ENCODE measurements around the gene ARGFX. TPM values are rescaled to one million over a fixed set of nuclear protein-coding genes. Genes with fewer than 3 reads are reported as not detected.

Gene ARGFX
- total RNA-seq, 2 experiments from 2014 or later, result not detected

GRCh38 chr3:121552379-121552778 lies 15.4 kb upstream of the ARGFX start:
- no peak overlapping the region for H3K27ac ChIP-seq (ENCODE audit: low read depth, low read length, poor library complexity, severe bottlenecking)
- CTCF ChIA-PET (ENCODE audit: unreplicated experiment), result no interaction called here
- H3K9me3 ChIP-seq (ENCODE audit: low read length), result no peaks in the 10 kb centered on the region
- no peaks in the 10 kb centered on the region for H3K79me2 ChIP-seq (ENCODE audit: insufficient read depth, low read depth, low read length)
- BruUV-seq (replicated peaks), result no TSS peak
- H3K4me2 ChIP-seq (ENCODE audit: low read length), result no peak overlapping the region
- DNase-seq (ENCODE audit: low spot score), result no peak
- H3K4me1 ChIP-seq (ENCODE audit: insufficient read depth, low read length, poor library complexity, severe bottlenecking), result peaks cover 12% of the 10 kb centered on the region
- H3K36me3 ChIP-seq (ENCODE audit: insufficient read depth, low read length), result no peaks in the 10 kb centered on the region
- TF ChIP-seq, protein P1, sequence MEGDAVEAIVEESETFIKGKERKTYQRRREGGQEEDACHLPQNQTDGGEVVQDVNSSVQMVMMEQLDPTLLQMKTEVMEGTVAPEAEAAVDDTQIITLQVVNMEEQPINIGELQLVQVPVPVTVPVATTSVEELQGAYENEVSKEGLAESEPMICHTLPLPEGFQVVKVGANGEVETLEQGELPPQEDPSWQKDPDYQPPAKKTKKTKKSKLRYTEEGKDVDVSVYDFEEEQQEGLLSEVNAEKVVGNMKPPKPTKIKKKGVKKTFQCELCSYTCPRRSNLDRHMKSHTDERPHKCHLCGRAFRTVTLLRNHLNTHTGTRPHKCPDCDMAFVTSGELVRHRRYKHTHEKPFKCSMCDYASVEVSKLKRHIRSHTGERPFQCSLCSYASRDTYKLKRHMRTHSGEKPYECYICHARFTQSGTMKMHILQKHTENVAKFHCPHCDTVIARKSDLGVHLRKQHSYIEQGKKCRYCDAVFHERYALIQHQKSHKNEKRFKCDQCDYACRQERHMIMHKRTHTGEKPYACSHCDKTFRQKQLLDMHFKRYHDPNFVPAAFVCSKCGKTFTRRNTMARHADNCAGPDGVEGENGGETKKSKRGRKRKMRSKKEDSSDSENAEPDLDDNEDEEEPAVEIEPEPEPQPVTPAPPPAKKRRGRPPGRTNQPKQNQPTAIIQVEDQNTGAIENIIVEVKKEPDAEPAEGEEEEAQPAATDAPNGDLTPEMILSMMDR (conservative IDR thresholded peaks at IDR 0.05; ENCODE audit: low read length), result no peak
- no peak for TF ChIP-seq EZH2phosphoT487 (IDR thresholded peaks at IDR 0.05; ENCODE audit: borderline replicate concordance, low read depth, low read length)
- H4K20me1 ChIP-seq (ENCODE audit: insufficient read depth, low read length), result no peaks in the 10 kb centered on the region
- no peaks in the 10 kb centered on the region for H3K9me2 ChIP-seq (ENCODE audit: insufficient read depth, low read length)
- H2AFZ ChIP-seq (ENCODE audit: low read length), result peak overlapping the region; percentile 78
- POLR2A ChIA-PET, result interaction anchor here (1.0 to 1.2 kb wide), 3 partner anchors 24 to 198 kb away, joined by 3 to 4 read pairs (median 3); no protein-coding TSS in a partner anchor
- H3K4me3 ChIP-seq (ENCODE audit: low read depth, low read length, poor library complexity, severe bottlenecking), result no peak overlapping the region
- intact Hi-C loops (cut with micrococcal nuclease; ENCODE audit: unreplicated experiment), result no loop called here

- Histone ChIP-seq H2AFZ (ENCODE audit: low read length) (peak overlapping the region; percentile 78), H3K4me2 (ENCODE audit: low read length) (no peak overlapping the region), H3K36me3 (ENCODE audit: insufficient read depth, low read length) (no peaks in the 10 kb centered on the region), H3K4me1 (ENCODE audit: insufficient read depth, low read length, poor library complexity, severe bottlenecking) (peaks cover 12% of the 10 kb centered on the region), H3K79me2 (ENCODE audit: insufficient read depth, low read depth, low read length) (no peaks in the 10 kb centered on the region), H4K20me1 (ENCODE audit: insufficient read depth, low read length) (no peaks in the 10 kb centered on the region), H3K4me3 (ENCODE audit: low read depth, low read length, poor library complexity, severe bottlenecking) (no peak overlapping the region), H3K9me2 (ENCODE audit: insufficient read depth, low read length) (no peaks in the 10 kb centered on the region), H3K9me3 (ENCODE audit: low read length) (no peaks in the 10 kb centered on the region), H3K27ac (ENCODE audit: low read depth, low read length, poor library complexity, severe bottlenecking) (no peak overlapping the region)
- ChIA-PET CTCF (ENCODE audit: unreplicated experiment) (no interaction called here), POLR2A (interaction anchor here (0.6 to 1.2 kb wide), 6 partner anchors 25 to 1675 kb away, joined by 3 to 5 read pairs (median 3); no protein-coding TSS in a partner anchor)
- no peak for TF ChIP-seq EZH2phosphoT487 (IDR thresholded peaks at IDR 0.05; ENCODE audit: borderline replicate concordance, low read depth, low read length)
- TF ChIP-seq, protein P1 (conservative IDR thresholded peaks at IDR 0.05; ENCODE audit: low read length), result no peak
- intact Hi-C loops (cut with micrococcal nuclease; ENCODE audit: unreplicated experiment), result no loop called here
- no peak for DNase-seq (ENCODE audit: low spot score)
- BruUV-seq (replicated peaks), result no TSS peak
Measured at GRCh38 chr3:121552797-121553196, 15.0 kb upstream of the ARGFX start.

DNA sequence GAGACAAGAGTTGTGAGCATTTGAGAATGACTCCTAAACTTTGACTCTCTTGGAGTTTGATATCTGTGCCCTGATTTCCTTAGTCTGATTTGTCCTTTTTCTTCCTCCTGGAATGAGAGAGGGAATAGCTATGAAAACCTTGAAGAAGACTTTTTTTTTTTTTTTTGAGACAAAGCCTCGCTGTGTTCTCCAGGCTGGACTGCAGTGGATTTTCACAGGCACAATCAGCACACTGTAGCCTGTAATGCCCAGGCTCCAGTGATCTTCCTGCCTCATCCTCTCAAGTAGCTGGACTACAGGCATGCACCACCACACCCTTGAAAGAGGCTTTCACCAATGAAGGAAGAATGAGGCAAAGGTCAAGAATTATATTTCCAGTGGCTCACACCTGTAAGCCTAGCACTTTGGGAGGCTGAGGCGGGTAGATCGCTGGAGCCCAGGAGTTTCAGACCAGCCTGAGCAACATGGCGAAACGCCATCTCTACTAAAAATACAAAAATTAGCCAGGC lies 10.3 kb upstream of the ARGFX start:
- no peaks in the 10 kb centered on the region for H3K4me1 ChIP-seq (ENCODE audit: insufficient read depth, low read length, poor library complexity, severe bottlenecking)
- H3K9me2 ChIP-seq (ENCODE audit: insufficient read depth, low read length), result no peaks in the 10 kb centered on the region
- H2AFZ ChIP-seq (ENCODE audit: low read length), result no peak overlapping the region
- H3K4me2 ChIP-seq (ENCODE audit: low read length), result no peak overlapping the region
- BruUV-seq (replicated peaks), result no TSS peak
- no peaks in the 10 kb centered on the region for H3K9me3 ChIP-seq (ENCODE audit: low read length)
- H3K4me3 ChIP-seq (ENCODE audit: low read depth, low read length, poor library complexity, severe bottlenecking), result no peak overlapping the region
- no peaks in the 10 kb centered on the region for H3K79me2 ChIP-seq (ENCODE audit: insufficient read depth, low read depth, low read length)
- ChIA-PET CTCF (ENCODE audit: unreplicated experiment) (no interaction called here), POLR2A (interaction anchor here (0.6 to 1.2 kb wide), 2 partner anchors 9 to 104 kb away, joined by 3 read pairs; no protein-coding TSS in a partner anchor)
- intact Hi-C loops (cut with micrococcal nuclease; ENCODE audit: unreplicated experiment), result no loop called here
- no peaks in the 10 kb centered on the region for H4K20me1 ChIP-seq (ENCODE audit: insufficient read depth, low read length)
- H3K27ac ChIP-seq (ENCODE audit: low read depth, low read length, poor library complexity, severe bottlenecking), result no peak overlapping the region
- H3K36me3 ChIP-seq (ENCODE audit: insufficient read depth, low read length), result no peaks in the 10 kb centered on the region
- TF ChIP-seq, protein P1 (conservative IDR thresholded peaks at IDR 0.05; ENCODE audit: low read length), result no peak
- no peak for TF ChIP-seq EZH2phosphoT487 (IDR thresholded peaks at IDR 0.05; ENCODE audit: borderline replicate concordance, low read depth, low read length)
- DNase-seq (ENCODE audit: low spot score), result no peak

Data from OCI-LY7 (cell line).